ENCODE data around the gene MTX3. TPM values are rescaled to one million over a fixed set of nuclear protein-coding genes. Genes with fewer than 3 reads are reported as not detected.

MTX3 gene
- polyA plus RNA-seq, 1 of the 3 experiments (the other 2 are of a cell fraction), result 6.8 TPM

GRCh38 chr5:79976759-79977515 is 14.1 kb downstream of the MTX3 start:
- no peak for TF ChIP-seq EP300 (IDR thresholded peaks at IDR 0.05; ENCODE audit: borderline replicate concordance in 1 of 2, low read depth in 1 of 2, low read length in 1 of 2)
- TF ChIP-seq, protein P1, sequence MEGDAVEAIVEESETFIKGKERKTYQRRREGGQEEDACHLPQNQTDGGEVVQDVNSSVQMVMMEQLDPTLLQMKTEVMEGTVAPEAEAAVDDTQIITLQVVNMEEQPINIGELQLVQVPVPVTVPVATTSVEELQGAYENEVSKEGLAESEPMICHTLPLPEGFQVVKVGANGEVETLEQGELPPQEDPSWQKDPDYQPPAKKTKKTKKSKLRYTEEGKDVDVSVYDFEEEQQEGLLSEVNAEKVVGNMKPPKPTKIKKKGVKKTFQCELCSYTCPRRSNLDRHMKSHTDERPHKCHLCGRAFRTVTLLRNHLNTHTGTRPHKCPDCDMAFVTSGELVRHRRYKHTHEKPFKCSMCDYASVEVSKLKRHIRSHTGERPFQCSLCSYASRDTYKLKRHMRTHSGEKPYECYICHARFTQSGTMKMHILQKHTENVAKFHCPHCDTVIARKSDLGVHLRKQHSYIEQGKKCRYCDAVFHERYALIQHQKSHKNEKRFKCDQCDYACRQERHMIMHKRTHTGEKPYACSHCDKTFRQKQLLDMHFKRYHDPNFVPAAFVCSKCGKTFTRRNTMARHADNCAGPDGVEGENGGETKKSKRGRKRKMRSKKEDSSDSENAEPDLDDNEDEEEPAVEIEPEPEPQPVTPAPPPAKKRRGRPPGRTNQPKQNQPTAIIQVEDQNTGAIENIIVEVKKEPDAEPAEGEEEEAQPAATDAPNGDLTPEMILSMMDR (IDR thresholded peaks at IDR 0.05), result no peak
- TF ChIP-seq CHD2 (IDR thresholded peaks at IDR 0.05; ENCODE audit: low read length, partially characterized antibody), result no peak
- no peak for TF ChIP-seq MXI1 (IDR thresholded peaks at IDR 0.05; ENCODE audit: low read depth, low read length)
- TF ChIP-seq GABPA (IDR thresholded peaks at IDR 0.05; ENCODE audit: low read depth), result no peak
- H3K27me3 ChIP-seq (ENCODE audit: insufficient read depth), result no peaks in the 10 kb centered on the region
- H3K27ac ChIP-seq (ENCODE audit: low read depth in 2 of 2, low read length in 1 of 2), result no peak overlapping the region
- no peaks in the 10 kb centered on the region for H3K79me2 ChIP-seq (ENCODE audit: insufficient read depth)
- H3K4me1 ChIP-seq (ENCODE audit: control insufficient read depth in 1 of 2, insufficient read depth in 2 of 2, low read depth in 1 of 2, low read length in 1 of 2), result peaks cover 0 to 5% of the 10 kb centered on the region in 2 experiments; a peak in 2 of 4 replicates
- H3K9me3 ChIP-seq, result no peaks in the 10 kb centered on the region
- no peaks in the 10 kb centered on the region for H4K20me1 ChIP-seq (ENCODE audit: insufficient read depth)
- H3K9ac ChIP-seq, result no peak overlapping the region
- H3K9me2 ChIP-seq, result no peaks in the 10 kb centered on the region; the same call in 1 of the 2 replicates
- ChIA-PET CTCF (interaction anchor here (0.9 kb wide), 1 partner anchor 29 kb away, joined by 3 read pairs; no protein-coding TSS in a partner anchor), POLR2A (interaction anchor here (0.7 kb wide), 1 partner anchor 278 kb away, joined by 5 read pairs; no protein-coding TSS in a partner anchor)
- H3K36me3 ChIP-seq (replicated peaks in 1 of 2; ENCODE audit: control insufficient read depth in 1 of 2, insufficient read depth in 2 of 2, low read length in 1 of 2), result peaks cover 29 to 46% of the 10 kb centered on the region in 2 experiments
- no peak overlapping the region for H3K4me2 ChIP-seq
- no peak for DNase-seq
- no peak overlapping the region for H2AFZ ChIP-seq (ENCODE audit: low read depth)
- no peak overlapping the region for H3K4me3 ChIP-seq (ENCODE audit: low read depth in 2 of 2, low read length in 1 of 2)
- 94% methylated on average over 7 of the region's 7 CpGs for WGBS (ENCODE audit: low lambda C conversion rate)
- H3F3A ChIP-seq (replicated peaks; ENCODE audit: insufficient read depth), result peaks cover 18% of the 10 kb centered on the region

- ChIA-PET CTCF (interaction anchor here (1.6 kb wide), 1 partner anchor 12 kb away, joined by 4 read pairs; no protein-coding TSS in a partner anchor), POLR2A (no interaction called here)
- Histone ChIP-seq H3K9me2 (no peaks in the 10 kb centered on the region; the same call in 1 of the 2 replicates), H3K4me1 (ENCODE audit: control insufficient read depth in 1 of 2, insufficient read depth in 2 of 2, low read depth in 1 of 2, low read length in 1 of 2) (peaks cover 0 to 9% of the 10 kb centered on the region in 2 experiments; a peak in 3 of 4 replicates), H3K27me3 (ENCODE audit: insufficient read depth) (no peaks in the 10 kb centered on the region), H3K27ac (ENCODE audit: low read depth in 2 of 2, low read length in 1 of 2) (peak overlapping the region; percentile 55 to 71; a peak in 3 of 4 replicates), H3K9me3 (no peaks in the 10 kb centered on the region), H2AFZ (ENCODE audit: low read depth) (no peak overlapping the region), H3K36me3 (replicated peaks in 1 of 2; ENCODE audit: control insufficient read depth in 1 of 2, insufficient read depth in 2 of 2, low read length in 1 of 2) (peaks cover 23 to 34% of the 10 kb centered on the region in 2 experiments), H3K4me3 (ENCODE audit: low read depth in 2 of 2, low read length in 1 of 2) (no peak overlapping the region), H3K9ac (no peak overlapping the region), H3F3A (replicated peaks; ENCODE audit: insufficient read depth) (peaks cover 22% of the 10 kb centered on the region), H3K79me2 (ENCODE audit: insufficient read depth) (no peaks in the 10 kb centered on the region), H4K20me1 (ENCODE audit: insufficient read depth) (no peaks in the 10 kb centered on the region), H3K4me2 (no peak overlapping the region)
- WGBS (ENCODE audit: low lambda C conversion rate), result 96% methylated on average over 5 of the region's 5 CpGs
- no peak for DNase-seq
- no peak for TF ChIP-seq NFIC (IDR thresholded peaks at IDR 0.05; ENCODE audit: borderline replicate concordance)
- no peak for TF ChIP-seq RAD21 (IDR thresholded peaks at IDR 0.05; ENCODE audit: low read length)
- no peak for TF ChIP-seq GABPA (IDR thresholded peaks at IDR 0.05; ENCODE audit: low read depth)
- TF ChIP-seq JUND (IDR thresholded peaks at IDR 0.05), result no peak
- TF ChIP-seq YY1 (IDR thresholded peaks at IDR 0.05; ENCODE audit: low read depth), result no peak
- TF ChIP-seq, protein P2, sequence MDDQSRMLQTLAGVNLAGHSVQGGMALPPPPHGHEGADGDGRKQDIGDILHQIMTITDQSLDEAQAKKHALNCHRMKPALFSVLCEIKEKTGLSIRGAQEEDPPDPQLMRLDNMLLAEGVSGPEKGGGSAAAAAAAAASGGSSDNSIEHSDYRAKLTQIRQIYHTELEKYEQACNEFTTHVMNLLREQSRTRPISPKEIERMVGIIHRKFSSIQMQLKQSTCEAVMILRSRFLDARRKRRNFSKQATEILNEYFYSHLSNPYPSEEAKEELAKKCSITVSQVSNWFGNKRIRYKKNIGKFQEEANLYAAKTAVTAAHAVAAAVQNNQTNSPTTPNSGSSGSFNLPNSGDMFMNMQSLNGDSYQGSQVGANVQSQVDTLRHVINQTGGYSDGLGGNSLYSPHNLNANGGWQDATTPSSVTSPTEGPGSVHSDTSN (IDR thresholded peaks at IDR 0.05), result no peak
- no peak for TF ChIP-seq RXRA (IDR thresholded peaks at IDR 0.05; ENCODE audit: borderline replicate concordance, low read depth)
- no peak for TF ChIP-seq TCF12 (IDR thresholded peaks at IDR 0.05)
- TF ChIP-seq RCOR1 (IDR thresholded peaks at IDR 0.05; ENCODE audit: low read length), result no peak
- TF ChIP-seq POLR2AphosphoS5 (IDR thresholded peaks at IDR 0.05; ENCODE audit: low read depth, low read length), result no peak
- no peak for TF ChIP-seq SMC3 (IDR thresholded peaks at IDR 0.05; ENCODE audit: low read depth, low read length)
- TF ChIP-seq FOXJ3 (CRISPR knock-in tag; IDR thresholded peaks at IDR 0.05), result no peak
- no peak for TF ChIP-seq RFX5 (IDR thresholded peaks at IDR 0.05; ENCODE audit: low read length)
- TF ChIP-seq, protein P3, sequence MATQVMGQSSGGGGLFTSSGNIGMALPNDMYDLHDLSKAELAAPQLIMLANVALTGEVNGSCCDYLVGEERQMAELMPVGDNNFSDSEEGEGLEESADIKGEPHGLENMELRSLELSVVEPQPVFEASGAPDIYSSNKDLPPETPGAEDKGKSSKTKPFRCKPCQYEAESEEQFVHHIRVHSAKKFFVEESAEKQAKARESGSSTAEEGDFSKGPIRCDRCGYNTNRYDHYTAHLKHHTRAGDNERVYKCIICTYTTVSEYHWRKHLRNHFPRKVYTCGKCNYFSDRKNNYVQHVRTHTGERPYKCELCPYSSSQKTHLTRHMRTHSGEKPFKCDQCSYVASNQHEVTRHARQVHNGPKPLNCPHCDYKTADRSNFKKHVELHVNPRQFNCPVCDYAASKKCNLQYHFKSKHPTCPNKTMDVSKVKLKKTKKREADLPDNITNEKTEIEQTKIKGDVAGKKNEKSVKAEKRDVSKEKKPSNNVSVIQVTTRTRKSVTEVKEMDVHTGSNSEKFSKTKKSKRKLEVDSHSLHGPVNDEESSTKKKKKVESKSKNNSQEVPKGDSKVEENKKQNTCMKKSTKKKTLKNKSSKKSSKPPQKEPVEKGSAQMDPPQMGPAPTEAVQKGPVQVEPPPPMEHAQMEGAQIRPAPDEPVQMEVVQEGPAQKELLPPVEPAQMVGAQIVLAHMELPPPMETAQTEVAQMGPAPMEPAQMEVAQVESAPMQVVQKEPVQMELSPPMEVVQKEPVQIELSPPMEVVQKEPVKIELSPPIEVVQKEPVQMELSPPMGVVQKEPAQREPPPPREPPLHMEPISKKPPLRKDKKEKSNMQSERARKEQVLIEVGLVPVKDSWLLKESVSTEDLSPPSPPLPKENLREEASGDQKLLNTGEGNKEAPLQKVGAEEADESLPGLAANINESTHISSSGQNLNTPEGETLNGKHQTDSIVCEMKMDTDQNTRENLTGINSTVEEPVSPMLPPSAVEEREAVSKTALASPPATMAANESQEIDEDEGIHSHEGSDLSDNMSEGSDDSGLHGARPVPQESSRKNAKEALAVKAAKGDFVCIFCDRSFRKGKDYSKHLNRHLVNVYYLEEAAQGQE (IDR thresholded peaks at IDR 0.05; ENCODE audit: low read depth, low read length), result no peak
- no peak for TF ChIP-seq MAX (IDR thresholded peaks at IDR 0.05; ENCODE audit: low read depth)
- TF ChIP-seq FOXM1 (IDR thresholded peaks at IDR 0.05; ENCODE audit: low read depth), result no peak
- no peak for TF ChIP-seq MXI1 (IDR thresholded peaks at IDR 0.05; ENCODE audit: low read depth, low read length)
- no peak for TF ChIP-seq SIN3A (IDR thresholded peaks at IDR 0.05; ENCODE audit: borderline replicate concordance, low read depth, low read length)
- TF ChIP-seq GATA2 (CRISPR knock-in tag; IDR thresholded peaks at IDR 0.05), result no peak
Observed at GRCh38 chr5:79975422-79975821, 15.6 kb downstream of the MTX3 start.

Data from SK-N-SH (cell line).